ENCODE results near the gene KRT80.
"Not testable (repeated sequence)": the region's sequence is repeated elsewhere in the genome, so short reads cannot be mapped to it uniquely, and the experiment has no call there.

KRT80 gene

DNA sequence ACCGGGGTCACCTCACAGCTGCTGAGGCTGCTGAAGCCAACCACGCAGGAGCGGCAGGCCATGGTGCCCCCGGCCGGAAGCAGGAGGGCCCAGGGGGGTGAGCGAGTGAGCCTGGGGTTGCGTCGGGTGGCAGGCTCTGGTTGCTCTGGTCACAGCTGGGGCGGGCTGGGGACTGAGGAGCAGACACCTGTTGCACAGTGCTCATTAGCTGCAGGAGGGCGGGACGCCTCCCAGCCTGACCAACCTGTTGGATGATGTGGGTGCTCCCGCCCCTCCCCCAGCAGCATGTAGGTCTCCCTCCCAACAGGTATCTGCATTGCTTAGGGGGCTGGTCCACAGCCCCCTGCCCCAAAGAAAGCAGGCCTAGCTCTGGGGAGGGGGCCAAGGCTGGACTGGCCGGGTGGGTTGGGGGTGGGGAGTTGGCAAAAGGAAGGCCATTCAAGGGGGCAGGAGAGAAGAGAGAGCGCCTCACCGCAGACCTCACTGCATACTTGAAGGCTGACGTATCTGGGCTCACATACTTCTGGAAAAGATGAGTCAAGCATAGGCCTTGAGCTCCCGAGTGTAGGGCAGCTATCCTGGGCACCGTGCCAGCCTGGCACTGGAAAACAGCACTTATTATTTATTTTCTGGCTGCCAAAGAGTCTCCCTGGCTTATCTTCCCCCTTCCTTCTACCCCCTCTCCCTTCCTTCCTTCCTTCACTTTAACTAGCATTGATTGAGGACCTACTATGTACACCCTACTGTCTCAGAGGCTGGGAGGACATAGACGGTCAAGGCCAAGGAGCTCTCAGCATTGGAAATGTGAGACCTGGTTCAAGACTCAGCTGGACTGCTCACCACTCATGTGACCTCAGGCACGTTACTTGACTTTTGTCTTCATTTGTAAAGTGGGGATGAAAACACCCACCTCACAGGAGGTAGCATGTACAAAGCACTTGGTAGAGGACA, at the start of gene KRT80:
Gene KRT80 (minus strand): TSS at position 174 of the 951 bp plus-strand sequence. CDS start 112 bp downstream, at position 62.
- DNase-seq = peak; percentile 54

DNA sequence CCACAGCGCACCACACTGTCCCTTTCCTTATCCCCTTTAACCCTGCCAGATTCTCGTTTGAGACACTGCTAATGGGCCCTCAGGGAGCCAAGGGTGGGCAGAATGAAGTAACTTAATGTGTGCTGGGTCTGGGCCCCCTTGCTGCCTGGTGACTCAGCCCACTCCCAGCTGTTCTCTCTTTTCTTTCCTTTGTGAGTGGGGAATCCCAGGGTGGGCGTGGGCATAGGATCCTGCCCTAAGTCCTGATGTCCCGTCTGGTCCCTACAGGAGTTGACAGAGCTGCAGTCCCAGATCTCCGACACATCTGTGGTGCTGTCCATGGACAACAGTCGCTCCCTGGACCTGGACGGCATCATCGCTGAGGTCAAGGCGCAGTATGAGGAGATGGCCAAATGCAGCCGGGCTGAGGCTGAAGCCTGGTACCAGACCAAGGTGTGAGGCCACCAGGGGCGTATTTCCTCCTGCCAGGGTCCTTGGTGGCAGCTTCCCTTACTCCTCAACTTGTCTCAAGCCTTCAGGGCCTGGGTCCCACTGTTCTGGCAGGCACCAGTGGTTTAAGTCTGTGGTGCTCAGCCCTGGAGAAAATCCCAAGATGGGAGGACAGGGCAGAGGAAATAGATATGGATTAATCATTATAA, 49.5 kb upstream of the KRT80 start:
- DNase-seq = no peak

DNA sequence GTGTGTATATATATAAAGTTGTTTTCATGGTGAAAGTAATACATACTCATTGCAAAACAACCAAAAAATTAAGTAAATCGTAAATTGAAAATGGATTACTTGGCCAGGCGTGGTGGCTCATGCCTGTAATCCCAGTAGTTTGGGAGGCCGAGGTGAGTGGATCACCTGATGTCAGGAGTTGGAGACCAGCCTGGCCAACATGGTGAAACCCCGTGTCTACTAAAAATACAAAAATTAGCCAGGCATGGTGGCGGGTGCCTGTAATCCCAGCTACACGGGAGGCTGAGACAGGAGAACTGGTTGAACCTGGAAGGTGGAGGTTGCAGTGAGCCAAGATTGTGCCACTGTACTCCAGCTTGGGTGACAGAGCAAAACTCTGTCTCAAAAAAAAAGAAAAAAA, 48.4 kb upstream of the KRT80 start:
- DNase-seq = not testable (repeated sequence)

DNA sequence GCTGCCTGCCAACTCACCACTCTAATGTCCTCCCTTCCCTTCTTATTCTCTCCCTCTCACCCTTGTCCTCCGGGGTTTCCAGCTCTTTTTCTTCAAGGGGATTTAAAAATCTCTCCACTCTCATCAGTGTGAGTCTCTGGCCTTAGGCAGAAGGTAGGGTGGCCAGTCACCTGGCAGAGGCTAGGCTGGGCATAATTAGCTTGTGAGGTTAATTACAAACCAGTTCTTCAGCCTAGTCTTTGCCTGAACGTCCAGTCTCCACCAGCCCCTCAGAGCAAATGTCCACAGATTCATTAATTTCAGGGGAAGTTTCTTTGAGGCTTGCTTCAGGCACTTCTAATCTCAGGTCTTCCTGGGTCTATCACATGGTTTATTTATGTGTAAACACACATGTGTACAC, 48.0 kb upstream of the KRT80 start:
- no peak for DNase-seq

DNA sequence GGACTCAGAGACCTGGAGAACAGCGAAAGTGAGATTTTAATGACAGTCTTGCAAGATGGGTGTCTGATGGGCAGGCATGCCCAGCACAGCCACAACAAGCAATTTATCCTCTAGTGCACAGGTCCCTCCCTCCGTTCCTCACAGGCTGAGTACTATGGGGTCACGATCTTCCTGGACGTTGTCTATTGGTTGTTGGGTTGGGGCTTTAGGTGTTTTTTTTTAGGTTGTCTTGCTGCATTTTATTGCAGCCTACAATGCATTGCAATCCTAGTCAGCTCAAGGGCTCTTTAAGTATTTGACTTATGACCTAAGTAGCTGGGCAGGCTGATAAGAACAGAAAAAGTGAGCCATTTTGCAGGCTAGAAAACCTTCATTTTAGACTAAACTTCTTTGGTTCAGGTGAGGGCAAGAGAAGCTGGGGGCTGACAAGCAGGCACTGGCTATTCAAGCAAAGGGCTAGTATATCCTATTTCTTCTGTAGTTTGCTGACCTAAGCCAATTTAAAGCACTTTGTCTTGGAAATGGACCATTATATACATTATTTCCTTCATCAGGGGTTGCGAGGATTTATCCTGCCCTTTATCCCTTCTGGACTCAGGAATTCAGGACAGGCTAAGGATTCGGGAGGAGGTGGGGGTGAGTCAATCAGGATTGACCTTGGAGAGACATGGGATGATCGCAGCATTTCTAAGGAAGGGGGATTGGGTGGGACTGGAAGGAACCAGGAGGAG, 47.3 kb upstream of the KRT80 start:
- no peak for DNase-seq

DNA sequence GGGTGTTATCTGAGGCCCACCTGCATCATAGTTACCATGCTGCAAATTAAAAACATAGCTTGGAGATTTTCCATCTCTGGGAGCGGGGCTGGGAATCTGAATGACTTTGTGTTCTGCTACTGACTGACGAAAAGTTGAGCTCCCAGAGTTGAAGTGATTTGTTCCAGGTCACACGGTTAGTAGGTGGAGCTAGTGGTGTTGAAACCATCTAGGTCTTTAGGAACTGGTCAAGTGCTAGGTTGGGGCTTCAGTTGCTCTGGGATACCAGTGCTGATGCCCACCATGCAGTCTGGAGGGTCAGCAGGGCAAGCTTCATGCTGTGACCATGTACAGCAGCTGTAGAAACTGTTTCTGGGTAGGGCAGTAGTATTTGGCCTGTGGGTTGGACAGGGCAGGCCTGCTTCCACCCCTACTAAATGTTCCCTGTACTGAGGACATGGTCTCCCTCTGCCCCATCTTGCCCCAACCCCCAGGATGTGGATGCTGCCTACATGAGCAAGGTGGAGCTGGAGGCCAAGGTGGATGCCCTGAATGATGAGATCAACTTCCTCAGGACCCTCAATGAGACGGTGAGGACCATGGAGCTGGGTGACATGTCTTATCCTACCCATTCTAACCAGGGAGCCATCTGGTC, 46.5 kb upstream of the KRT80 start:
- DNase-seq = no peak

DNA sequence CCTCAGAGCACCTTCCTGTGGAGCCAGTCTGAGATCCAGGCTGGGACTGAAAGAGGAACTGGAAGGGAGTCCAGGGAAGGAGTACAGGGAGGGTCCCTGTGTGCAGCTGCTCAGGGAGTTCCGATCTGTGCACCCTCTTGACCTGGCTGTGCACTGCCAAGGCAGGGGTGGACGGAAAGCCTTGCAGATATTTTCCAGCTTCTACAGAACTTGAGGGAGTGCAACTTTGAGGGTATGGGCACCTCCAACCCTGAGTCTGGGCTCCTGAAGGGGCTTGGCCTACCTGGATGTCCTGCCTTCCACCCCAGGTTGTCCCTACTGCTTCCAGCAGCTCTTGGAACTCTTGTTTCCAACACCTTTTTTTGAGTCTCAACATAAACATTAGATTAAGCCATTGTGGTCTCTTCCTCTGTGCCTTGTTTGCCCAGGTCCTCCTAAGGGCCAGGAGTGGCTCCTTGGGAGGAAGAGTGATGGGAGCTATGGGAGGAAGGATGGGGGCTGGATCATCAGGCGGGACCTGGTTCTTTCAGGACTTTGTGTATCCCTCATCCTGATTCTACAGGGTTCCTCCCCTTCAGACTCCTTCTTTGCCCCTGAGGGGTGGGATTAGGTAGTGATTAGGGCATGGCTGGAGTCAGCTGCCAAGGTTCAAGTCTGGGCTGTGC, 44.7 kb upstream of the KRT80 start:
- no peak for DNase-seq

DNA sequence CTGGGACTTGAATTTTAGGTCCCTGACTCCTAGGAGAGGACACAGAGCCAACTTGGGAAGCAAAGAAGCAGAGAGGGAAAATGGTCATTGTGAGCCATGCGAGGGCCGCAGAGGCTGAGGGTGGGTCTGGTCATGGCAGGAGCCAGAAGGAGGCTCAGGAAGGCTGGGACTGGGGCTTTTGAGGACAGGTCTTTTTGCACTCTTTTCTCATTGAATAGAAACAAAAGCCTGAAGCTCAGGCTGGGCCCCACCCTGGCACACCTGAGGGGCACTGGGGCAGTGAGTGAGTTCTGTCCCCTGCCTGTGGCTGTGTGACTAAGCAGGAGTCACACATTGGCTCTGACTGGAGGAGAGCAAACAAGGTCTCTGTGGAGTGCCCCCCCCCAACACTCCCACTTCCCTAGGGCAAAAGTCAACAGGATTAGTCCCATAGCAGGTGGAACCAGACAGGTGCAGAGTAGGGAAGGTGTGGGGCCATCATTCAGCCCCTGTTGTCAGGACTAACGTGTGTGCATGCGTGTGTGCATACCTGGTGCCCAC, 44.1 kb upstream of the KRT80 start:
- no peak for DNase-seq

DNA sequence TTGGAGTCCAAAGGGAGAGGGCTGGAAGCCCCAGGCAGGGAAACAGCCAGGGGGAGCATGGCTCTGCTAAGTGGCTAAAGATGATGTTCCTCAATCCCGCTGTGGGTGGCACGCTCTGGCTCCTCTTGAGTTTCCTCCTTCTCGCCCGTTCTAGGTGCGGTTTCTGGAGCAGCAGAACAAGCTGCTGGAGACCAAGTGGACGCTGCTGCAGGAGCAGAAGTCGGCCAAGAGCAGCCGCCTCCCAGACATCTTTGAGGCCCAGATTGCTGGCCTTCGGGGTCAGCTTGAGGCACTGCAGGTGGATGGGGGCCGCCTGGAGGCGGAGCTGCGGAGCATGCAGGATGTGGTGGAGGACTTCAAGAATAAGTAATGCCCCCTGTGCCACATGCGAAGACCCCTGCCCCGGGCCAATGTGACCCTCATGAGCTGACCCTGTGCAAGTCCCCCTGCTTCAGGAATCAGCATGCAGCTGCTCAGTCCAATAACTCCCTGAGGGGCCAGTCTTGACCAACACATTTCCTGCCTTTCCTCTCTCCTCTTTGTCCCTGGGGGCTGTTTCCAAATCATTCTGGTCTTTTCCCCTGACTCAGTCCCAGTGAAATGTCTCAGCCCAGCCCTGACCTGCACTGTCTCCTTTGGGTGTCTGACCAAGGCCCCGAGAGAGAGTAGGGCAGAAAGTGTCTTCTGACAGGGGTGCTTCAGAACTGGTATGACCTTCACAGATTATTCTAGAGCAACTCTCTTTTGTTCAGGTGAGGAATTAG, 43.4 kb upstream of the KRT80 start:
- DNase-seq = no peak

DNA sequence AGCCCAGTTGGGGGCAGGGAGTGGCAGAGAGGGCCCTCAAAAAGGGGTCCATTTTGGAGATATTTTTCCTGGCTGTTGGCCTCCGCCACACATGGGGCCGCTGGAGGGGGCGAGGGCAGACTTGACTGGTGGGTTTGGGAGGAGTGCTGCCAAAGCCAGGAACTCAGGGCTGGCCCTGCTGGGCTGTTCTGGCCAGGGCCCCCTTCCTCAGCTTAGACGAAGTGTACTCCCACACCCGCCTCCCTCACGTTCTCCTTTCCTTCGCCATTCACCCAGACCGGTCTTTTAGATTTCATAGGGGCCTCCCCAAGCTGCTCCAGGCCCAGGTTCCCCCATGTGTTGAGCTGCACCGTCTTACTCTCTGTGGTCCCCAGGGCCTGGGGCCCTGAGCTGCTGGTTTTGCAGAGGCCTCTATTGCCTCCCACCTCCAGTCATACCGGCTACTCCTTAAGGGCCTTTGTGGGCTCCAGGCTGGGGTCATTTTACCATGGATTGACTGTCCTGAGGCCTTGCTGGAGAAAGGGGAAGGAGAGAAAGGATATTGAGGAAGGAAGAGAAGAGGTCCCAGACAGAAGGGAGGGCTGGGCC, 42.5 kb upstream of the KRT80 start:
- DNase-seq = no peak

DNA sequence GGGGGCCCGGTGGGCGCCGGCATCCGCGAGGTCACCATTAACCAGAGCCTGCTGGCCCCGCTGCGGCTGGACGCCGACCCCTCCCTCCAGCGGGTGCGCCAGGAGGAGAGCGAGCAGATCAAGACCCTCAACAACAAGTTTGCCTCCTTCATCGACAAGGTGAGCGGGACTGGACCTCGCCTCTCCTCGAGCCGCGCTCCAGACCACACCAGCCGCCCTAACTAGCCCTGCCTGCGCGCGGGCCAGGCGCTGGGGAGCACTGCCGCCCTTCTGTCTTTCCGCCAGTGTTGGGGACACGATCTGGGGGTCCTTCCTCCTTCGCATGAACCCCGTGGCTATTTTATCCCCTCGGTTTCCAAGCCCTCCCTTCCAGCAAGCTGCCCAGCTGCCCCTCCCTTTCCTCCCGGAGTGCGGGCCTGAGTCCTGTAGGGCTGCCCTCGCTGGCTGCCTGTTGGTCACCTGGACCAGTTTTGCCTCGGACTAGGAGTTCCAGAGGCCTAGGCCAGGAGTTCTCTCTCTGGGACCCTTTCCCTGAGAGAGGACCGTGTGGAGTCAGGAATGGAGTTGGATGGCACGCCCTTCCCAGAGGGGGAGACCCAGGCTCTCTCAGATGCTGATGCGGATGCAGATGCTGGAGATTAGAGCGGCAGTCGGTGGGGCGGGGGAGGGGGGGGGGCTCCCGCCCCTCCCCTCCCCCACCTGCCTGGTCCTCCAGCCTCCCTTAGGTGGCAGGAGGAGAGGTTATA, 41.8 kb upstream of the KRT80 start:
- no peak for DNase-seq

DNA sequence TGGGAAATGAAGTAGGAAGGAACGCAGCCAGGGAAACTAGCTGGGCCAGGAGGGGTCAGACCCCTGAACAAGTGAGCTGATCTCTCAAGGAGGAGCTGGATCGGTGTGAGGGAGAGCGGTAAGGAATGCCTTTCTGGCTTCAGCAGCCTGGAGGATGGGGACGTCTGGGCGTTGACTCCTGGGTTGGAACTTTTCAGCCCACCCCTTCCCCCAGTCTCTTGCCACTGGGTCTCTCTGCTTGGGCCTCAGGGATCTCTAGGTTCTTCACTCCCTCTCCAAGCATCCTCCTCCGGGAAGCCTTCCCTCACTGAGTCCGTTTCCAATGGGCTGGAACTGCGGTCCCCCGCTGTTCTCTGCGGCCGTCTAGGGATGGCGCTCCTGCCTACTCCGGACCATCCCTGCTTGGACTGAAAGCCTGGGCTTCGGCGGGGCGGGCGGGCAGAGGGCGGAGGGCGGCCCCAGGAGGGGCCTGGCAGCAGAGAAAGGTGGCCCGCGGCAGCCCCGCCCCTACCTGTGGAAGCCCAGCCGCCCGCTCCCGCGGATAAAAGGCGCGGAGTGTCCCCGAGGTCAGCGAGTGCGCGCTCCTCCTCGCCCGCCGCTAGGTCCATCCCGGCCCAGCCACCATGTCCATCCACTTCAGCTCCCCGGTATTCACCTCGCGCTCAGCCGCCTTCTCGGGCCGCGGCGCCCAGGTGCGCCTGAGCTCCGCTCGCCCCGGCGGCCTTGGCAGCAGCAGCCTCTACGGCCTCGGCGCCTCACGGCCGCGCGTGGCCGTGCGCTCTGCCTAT, 41.1 kb upstream of the KRT80 start, which contains the start of gene KRT7:
Gene KRT7 (plus strand): TSS at position 570 of the 788 bp plus-strand sequence. CDS start 54 bp downstream, at position 624.
- DNase-seq = no peak

DNA sequence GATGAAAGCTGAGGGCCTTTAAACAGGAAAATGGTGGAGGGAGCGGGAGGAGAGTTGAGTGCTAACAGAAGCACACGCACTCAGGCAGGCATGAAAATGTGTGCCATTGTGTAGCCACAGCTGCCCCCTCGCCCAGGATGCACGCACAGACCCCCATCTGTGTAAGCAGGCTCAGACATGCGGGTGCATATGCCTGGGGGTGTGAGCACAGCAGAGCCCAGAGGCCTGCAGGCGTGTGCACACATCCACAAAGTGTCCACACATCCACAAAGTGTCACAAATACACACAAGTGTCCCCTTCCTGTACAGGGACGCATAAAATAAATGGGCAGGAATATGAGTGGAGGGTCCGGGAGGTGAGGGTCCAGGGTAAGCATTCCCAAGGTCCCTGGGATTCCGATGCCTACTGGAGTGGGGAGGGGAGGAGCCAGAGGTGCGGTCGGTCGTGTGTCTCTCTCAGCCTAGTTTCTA, 40.4 kb upstream of the KRT80 start:
- no peak for DNase-seq

DNA sequence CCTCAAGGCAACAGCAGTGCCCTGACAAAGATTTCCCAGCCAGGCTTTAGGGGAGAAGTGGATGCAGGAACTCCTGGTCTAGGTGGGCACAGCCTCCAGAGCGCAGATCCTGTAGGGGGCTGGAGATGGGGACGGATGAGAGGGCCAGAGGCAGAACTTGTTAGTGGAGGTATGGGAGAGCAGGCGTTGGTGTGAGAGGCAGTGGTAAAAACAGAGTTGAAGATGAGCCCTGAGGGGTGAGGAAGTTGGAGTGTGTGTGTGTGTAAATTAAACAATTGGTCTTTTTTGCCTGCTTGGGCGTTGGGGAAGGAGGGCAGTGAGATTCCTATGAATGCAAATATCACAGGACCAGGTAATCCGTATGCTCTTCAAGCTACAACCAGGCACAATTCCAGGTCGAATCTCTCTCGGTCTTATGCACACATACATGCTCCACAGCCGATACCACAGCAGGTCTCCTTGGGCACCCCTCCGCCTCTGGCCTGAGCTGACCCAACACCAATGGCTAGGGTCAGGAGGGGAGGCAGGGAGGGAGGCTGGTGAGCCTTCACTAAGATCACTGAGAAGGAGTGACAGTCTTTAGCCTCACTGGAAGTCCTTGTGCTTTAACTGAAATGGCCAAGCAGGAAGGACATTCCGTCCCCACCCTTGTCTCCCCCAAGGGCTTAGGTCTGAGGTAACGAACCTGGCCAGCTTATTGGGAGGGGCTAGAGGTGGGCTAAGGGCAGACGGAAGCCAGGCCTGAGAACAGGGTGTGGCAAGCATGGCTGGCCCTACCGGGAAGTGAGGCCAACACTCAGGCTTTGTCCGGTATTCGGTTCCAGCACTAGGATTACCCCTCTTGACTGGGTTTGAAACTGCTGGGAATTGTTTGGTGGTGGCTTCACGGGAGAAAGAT, 39.7 kb upstream of the KRT80 start:
- DNase-seq = no peak

DNA sequence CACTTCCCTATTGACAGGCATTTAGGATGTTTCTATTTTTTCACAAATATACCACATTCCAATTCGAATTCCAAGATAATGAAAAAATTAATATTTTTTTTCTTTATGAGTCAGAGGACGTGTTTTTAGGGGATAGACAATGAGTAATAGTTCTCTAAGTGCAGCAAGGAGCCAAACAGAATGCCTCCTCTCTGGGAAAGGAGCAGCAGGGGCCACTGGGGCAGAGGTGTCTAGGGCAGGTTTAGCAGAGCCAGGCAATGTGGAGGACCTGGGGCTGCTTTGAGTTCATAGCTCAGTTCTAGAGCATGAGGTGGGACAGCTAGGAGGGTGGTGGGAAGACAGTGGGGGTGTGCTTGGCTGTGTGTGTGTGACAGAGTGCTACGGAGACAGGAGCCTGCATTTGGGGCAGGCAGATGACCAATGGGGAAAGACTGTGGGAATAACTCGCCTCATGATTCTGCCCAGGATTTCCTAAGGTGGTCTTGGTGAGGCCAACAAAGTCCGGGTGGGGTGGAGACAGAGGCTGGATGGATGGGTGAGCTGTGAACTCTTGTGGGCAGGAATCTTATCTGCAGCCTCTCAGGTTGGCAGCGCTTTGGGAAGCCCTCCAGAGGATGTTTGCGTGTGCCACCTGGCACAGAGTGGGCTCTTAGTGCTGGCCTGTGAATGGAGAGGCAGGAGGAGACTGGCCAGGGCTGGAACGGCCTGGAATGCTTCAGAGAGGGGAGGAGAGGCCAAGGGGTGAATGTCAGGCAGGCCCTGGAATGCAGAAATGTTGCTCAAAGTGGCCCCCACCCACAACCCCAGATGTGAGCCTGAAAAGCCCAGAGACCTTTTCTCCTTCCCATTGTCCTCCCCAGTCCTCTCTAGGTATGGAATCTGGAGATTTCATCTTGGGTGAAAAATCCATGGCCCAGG, 38.8 kb upstream of the KRT80 start:
- DNase-seq = no peak

DNA sequence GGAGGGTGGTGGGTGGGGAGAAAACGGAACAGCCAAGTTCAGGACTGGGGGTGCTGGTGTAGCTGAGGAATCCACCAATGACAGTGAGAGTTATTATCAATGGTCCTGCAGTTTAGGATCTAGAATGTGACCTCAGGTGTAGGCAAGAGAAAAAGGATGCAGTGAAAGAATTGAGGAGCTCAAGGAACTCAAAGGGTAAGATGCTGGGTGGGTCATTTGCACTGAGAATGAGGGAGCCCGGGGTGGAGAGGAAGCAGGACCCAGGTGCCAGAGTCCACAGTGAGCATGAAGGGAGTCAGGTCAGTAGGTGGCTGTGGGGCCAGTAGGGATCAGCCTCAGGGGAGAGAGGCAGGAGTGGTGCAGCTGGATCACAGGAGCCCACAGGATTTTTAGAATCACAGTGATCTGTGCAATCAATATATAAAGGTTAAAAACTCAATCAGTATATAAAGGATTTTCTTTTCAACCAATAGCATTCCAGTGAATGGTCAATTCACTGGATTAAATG, 38.1 kb upstream of the KRT80 start:
- no peak for DNase-seq

DNA sequence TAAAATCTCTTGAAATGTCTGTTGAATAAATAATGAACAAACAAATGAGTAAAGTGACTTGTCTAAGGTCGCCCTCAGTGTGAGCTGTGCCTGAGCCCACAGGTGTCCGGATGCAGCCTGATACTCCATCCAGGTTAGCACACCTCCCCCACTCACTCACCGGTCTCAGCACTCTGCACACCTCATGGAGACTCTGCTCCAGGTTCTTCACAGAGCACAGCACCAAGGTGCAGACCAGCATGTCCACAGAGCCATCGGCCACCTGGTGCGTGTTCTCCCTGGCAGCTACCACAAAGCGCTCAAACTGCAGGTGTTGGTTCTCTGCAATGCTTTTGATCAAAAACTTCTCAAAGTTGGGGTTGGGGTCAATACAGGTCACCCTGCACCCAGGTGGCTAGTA, 37.1 kb upstream of the KRT80 start:
- DNase-seq = no peak

All from CD4-positive, alpha-beta T cell treated with Interleukin-15 for 1 hour (primary cell).